HG03469 (cell line): ENCODE results near the gene TCFL5.
"Not testable (repeated sequence)": the region's sequence is repeated elsewhere in the genome, so short reads cannot be mapped to it uniquely, and the experiment has no call there.

Experiments
- ATAC-seq: cut with Tn5 transposase; IDR thresholded peaks from one replicate; pipeline ENCODE4 v1.9.1; 2021; ENCODE audit warnings: mild to moderate bottlenecking, moderate library complexity, moderate number of reproducible peaks; ENCODE audit not compliant: unreplicated experiment

TCFL5 gene

GRCh38 chr20:62858058-62858830, 3.4 kb downstream of the TCFL5 start:
- no peak for ATAC-seq

GRCh38 chr20:62856931-62857619, 4.5 kb downstream of the TCFL5 start:
- ATAC-seq: no peak

GRCh38 chr20:62855120-62855519, 6.5 kb downstream of the TCFL5 start:
- ATAC-seq: no peak

GRCh38 chr20:62854121-62854520, 7.5 kb downstream of the TCFL5 start:
- ATAC-seq: no peak

GRCh38 chr20:62853304-62853703, 8.3 kb downstream of the TCFL5 start:
- ATAC-seq: not testable (repeated sequence)

- ATAC-seq: no peak
Measured at GRCh38 chr20:62852841-62853240, 8.8 kb downstream of the TCFL5 start.

- ATAC-seq: no peak
Measured at GRCh38 chr20:62852196-62852595, 9.4 kb downstream of the TCFL5 start.

- no peak for ATAC-seq
Measured at GRCh38 chr20:62850333-62850974, 11.2 kb downstream of the TCFL5 start.

GRCh38 chr20:62849431-62849830, 12.2 kb downstream of the TCFL5 start:
- no peak for ATAC-seq

GRCh38 chr20:62848917-62849316, 12.7 kb downstream of the TCFL5 start:
- not testable (repeated sequence) for ATAC-seq

GRCh38 chr20:62846166-62846890, 15.3 kb downstream of the TCFL5 start:
- no peak for ATAC-seq

- ATAC-seq: no peak
Measured at GRCh38 chr20:62845416-62846160, 16.0 kb downstream of the TCFL5 start.

- no peak for ATAC-seq
Measured at GRCh38 chr20:62844182-62844581, 17.4 kb downstream of the TCFL5 start.

- no peak for ATAC-seq
Measured at GRCh38 chr20:62843656-62844055, 18.0 kb downstream of the TCFL5 start.

GRCh38 chr20:62841705-62842212, 19.9 kb downstream of the TCFL5 start:
- ATAC-seq: no peak

GRCh38 chr20:62840244-62841197, 21.1 kb downstream of the TCFL5 start:
- no peak for ATAC-seq

GRCh38 chr20:62839816-62840215, 21.8 kb downstream of the TCFL5 start:
- no peak for ATAC-seq

- no peak for ATAC-seq
Measured at GRCh38 chr20:62839261-62839660, 22.4 kb downstream of the TCFL5 start.
